ENCODE results near the gene SUN1. TPM values are rescaled to one million over a fixed set of nuclear protein-coding genes. Genes with fewer than 3 reads are reported as not detected.
A peak's percentile ranks its signal among the peaks of the same experiment; 100 is the strongest.
"Not testable (repeated sequence)": the region's sequence is repeated elsewhere in the genome, so short reads cannot be mapped to it uniquely, and the experiment has no call there.

SUN1 gene
- total and polyA plus RNA-seq, 5 experiments from 2014 or later: 26.1 to 198 (median 37.5) TPM

GRCh38 chr7:841943-842342 lies 9.7 kb downstream of the SUN1 start:
- Mint-ChIP-seq H3K27ac (peak overlapping the region in 1 of 10 donors; percentile 52), H3K27me3 (no peaks in the 10 kb centered on the region), H3K4me3 (no peak overlapping the region), H3K4me1 (peaks cover 1 to 14% (median 3%) of the 10 kb centered on the region in 4 donors), H3K36me3 (peaks cover 0 to 70% (median 25%) of the 10 kb centered on the region in 3 donors), H3K9me3 (no peaks in the 10 kb centered on the region)
- ATAC-seq (no peak), DNase-seq (peak in 1 of 10 donors; percentile 7)
- POLR2A ChIA-PET: no interaction called here

GRCh38 chr7:842431-843031 lies 10.3 kb downstream of the SUN1 start:
- DNase-seq (no peak), ATAC-seq (no peak)
- peaks cover 0 to 67% (median 25%) of the 10 kb centered on the region in 3 donors for H3K36me3 Mint-ChIP-seq
- peaks cover 0 to 8% (median 2%) of the 10 kb centered on the region in 4 donors for H3K4me1 Mint-ChIP-seq
- H3K4me3 Mint-ChIP-seq: no peak overlapping the region
- H3K27me3 Mint-ChIP-seq: no peaks in the 10 kb centered on the region
- H3K27ac Mint-ChIP-seq: peak overlapping the region in 3 of 10 donors; percentile 52 to 67 (median 59)
- H3K9me3 Mint-ChIP-seq: no peaks in the 10 kb centered on the region
- POLR2A ChIA-PET: interaction anchor here (0.6 kb wide), 1 partner anchor 22 kb away, joined by 5 read pairs; no protein-coding TSS in a partner anchor

DNA sequence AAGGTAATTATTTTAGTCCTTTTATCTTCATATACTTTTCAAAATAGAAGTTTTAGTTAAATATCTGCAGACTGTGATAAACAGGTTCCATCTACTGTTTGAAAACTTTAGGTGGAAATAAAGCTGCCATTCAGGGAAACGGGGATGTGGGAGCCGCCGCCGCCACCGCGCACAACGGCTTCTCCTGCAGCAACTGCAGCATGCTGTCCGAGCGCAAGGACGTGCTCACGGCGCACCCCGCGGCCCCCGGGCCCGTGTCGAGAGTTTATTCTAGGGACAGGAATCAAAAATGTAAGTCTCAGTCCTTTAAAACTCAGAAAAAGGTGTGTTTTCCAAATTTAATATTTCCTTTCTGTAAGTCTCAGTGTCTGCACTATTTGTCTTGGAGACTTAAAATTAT lies 11.0 kb downstream of the SUN1 start:
- H3K4me1 Mint-ChIP-seq: peaks cover 0 to 4% (median under 1%) of the 10 kb centered on the region in 4 donors
- no peaks in the 10 kb centered on the region for H3K9me3 Mint-ChIP-seq
- DNase-seq (peak in 1 of 10 donors; percentile 7), ATAC-seq (no peak)
- peaks cover 1 to 65% (median 27%) of the 10 kb centered on the region in 3 donors for H3K36me3 Mint-ChIP-seq
- H3K4me3 Mint-ChIP-seq: no peak overlapping the region
- POLR2A ChIA-PET: no interaction called here
- peak overlapping the region in 1 of 10 donors; percentile 59 for H3K27ac Mint-ChIP-seq
- H3K27me3 Mint-ChIP-seq: no peaks in the 10 kb centered on the region

DNA sequence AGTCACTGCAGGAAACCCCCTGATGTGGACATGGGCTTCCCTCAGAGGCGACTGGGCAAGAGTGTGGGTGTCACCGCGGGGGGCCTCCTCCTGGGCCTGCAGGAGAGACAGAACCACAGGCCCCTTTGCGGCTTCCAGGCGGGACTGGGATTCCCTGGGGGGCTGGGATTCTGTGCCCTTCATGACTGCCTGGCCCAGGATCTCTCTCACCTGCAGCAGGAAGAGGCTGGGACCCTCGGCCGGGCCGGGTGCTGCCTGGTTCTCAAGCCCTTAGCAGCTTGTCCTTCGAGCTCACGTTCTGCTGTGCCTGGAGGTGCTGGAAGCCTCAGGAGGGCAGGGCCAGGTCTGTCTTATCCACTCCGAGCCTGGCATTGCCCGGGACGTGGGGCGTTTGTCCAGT lies 11.8 kb downstream of the SUN1 start:
- H3K36me3 Mint-ChIP-seq: peaks cover 5 to 68% (median 30%) of the 10 kb centered on the region in 3 donors
- POLR2A ChIA-PET: interaction anchor here (0.7 kb wide), 1 partner anchor 9 kb away, joined by 3 read pairs; no protein-coding TSS in a partner anchor
- H3K27me3 Mint-ChIP-seq: no peaks in the 10 kb centered on the region
- ATAC-seq (no peak), DNase-seq (peak in 1 of 10 donors; percentile 28)
- H3K27ac Mint-ChIP-seq: no peak overlapping the region
- peaks cover 0 to 4% (median under 1%) of the 10 kb centered on the region in 4 donors for H3K4me1 Mint-ChIP-seq
- no peak overlapping the region for H3K4me3 Mint-ChIP-seq
- peaks cover 0 to 2% (median 0%) of the 10 kb centered on the region in 9 donors for H3K9me3 Mint-ChIP-seq

DNA sequence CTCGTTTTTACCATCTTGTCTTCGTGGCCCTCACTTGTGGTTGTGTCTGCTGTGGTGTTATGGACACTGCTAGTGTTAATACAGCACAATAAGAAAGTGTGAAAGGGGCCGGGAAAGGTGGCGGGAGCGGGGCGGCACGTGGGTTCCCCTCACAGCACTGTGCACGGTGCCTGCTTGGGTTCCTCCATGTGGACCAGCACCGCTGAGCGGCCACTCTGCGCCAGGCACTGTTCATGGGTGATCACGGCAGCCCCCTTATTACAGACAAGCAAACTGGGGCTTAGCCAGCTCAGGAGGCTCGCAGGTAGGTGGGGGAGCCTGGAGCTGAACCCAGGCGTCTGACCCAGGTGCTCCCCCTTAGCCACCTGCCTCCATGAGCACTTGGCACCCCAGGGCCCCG lies 12.2 kb downstream of the SUN1 start:
- Mint-ChIP-seq H3K9me3 (peaks cover 0 to 2% (median 0%) of the 10 kb centered on the region in 9 donors), H3K4me1 (peaks cover 0 to 4% (median under 1%) of the 10 kb centered on the region in 4 donors), H3K36me3 (peaks cover 5 to 69% (median 31%) of the 10 kb centered on the region in 3 donors), H3K27ac (no peak overlapping the region), H3K27me3 (no peaks in the 10 kb centered on the region), H3K4me3 (no peak overlapping the region)
- POLR2A ChIA-PET: interaction anchor here (0.7 kb wide), 1 partner anchor 10 kb away, joined by 3 read pairs; no protein-coding TSS in a partner anchor
- ATAC-seq (no peak), DNase-seq (peak in 1 of 10 donors; percentile 41)

GRCh38 chr7:845091-845490 lies 12.8 kb downstream of the SUN1 start:
- POLR2A ChIA-PET: no interaction called here
- peaks cover 0 to 2% (median 0%) of the 10 kb centered on the region in 9 donors for H3K9me3 Mint-ChIP-seq
- ATAC-seq: no peak
- peak in 1 of 10 donors; percentile 13 for DNase-seq
- H3K4me3 Mint-ChIP-seq: no peak overlapping the region
- peak overlapping the region in 1 of 10 donors; percentile 35 for H3K27ac Mint-ChIP-seq
- H3K36me3 Mint-ChIP-seq: peaks cover 5 to 70% (median 27%) of the 10 kb centered on the region in 3 donors
- peaks cover 0 to 4% (median under 1%) of the 10 kb centered on the region in 4 donors for H3K4me1 Mint-ChIP-seq
- no peaks in the 10 kb centered on the region for H3K27me3 Mint-ChIP-seq

GRCh38 chr7:845731-846130 lies 13.5 kb downstream of the SUN1 start:
- H3K36me3 Mint-ChIP-seq: peaks cover 5 to 67% (median 27%) of the 10 kb centered on the region in 3 donors
- H3K27ac Mint-ChIP-seq: peak overlapping the region in 2 of 10 donors; percentile 35 to 66

DNA sequence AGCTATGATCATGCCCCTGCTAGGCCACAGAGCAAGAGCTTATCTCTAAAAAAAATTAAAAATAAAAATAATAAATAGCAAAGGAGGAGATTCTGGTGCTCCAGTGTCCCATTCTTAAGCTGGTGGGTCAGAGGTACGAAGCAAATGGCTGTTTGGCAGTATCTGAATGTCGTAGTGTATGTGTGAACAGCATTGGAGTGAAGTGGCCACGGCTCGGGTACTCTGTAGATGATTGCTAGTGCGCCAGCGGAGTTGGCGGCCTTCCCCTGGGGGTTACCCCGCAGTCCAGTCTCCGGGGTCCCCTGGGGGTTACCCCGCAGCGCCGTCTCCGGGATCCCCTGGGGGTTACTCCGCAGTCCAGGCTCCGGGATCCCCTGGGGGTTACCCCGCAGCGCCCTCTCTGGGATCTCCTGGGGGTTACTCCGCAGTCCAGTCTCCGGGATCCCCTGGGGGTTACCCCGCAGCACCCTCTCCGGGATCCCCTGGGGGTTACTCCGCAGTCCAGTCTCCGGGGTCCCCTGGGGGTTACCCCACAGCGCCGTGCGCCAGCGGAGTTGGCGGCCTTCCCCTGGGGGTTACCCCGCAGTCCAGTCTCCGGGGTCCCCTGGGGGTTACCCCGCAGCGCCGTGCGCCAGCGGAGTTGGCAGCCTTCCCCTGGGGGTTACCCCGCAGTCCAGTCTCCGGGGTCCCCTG lies 14.8 kb downstream of the SUN1 start:
- H3K4me3 Mint-ChIP-seq, POLR2A ChIA-PET, ATAC-seq, H3K4me1 Mint-ChIP-seq, H3K27me3 Mint-ChIP-seq, H3K9me3 Mint-ChIP-seq, H3K27ac Mint-ChIP-seq: not testable (repeated sequence)
- peaks cover 5 to 69% (median 25%) of the 10 kb centered on the region in 3 donors for H3K36me3 Mint-ChIP-seq
- peak in 1 of 10 donors; percentile 19 for DNase-seq

More at GRCh38 chr7:845731-846130, 13.5 kb downstream of the SUN1 start:
- ATAC-seq (no peak), DNase-seq (peak in 1 of 10 donors; percentile 27)
- no peak overlapping the region for H3K4me3 Mint-ChIP-seq
- H3K27me3 Mint-ChIP-seq: no peaks in the 10 kb centered on the region
- H3K4me1 Mint-ChIP-seq: peaks cover 0 to 4% (median under 1%) of the 10 kb centered on the region in 4 donors
- POLR2A ChIA-PET: no interaction called here
- peaks cover 0 to 2% (median 0%) of the 10 kb centered on the region in 9 donors for H3K9me3 Mint-ChIP-seq

- H3K27ac Mint-ChIP-seq, ATAC-seq, H3K27me3 Mint-ChIP-seq, H3K4me1 Mint-ChIP-seq, H3K4me3 Mint-ChIP-seq, H3K9me3 Mint-ChIP-seq, POLR2A ChIA-PET: not testable (repeated sequence)
- peak in 1 of 10 donors; percentile 28 for DNase-seq
- H3K36me3 Mint-ChIP-seq: peaks cover 5 to 69% (median 20%) of the 10 kb centered on the region in 3 donors
Observed at GRCh38 chr7:847728-848127, 15.5 kb downstream of the SUN1 start.

DNA sequence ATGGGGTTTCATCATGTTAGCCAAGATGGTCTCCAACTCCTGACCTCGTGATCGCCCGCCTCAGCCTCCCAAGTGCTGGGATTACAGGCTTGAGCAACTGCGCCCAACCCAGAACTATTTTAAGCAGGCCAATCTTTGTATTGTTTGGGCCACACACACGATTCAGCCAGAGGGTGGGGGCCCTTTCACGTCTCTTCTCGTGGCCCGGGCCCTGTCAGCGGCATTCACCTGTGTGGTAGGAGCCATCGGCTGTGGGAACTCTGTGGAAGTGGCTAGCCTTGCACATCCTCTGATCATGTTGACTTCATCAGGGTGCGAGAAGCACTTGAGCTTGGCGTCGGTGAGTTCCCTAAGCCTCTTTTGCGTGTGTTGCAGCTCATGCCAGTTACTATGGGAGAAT lies 16.9 kb downstream of the SUN1 start:
- H3K27ac Mint-ChIP-seq: no peak overlapping the region
- H3K36me3 Mint-ChIP-seq: peaks cover 5 to 70% (median 18%) of the 10 kb centered on the region in 3 donors
- no peak for ATAC-seq
- H3K4me3 Mint-ChIP-seq: no peak overlapping the region
- H3K9me3 Mint-ChIP-seq: peaks cover 0 to 2% (median 0%) of the 10 kb centered on the region in 9 donors
- no peaks in the 10 kb centered on the region for H3K27me3 Mint-ChIP-seq
- peak in 1 of 10 donors; percentile 4 for DNase-seq
- POLR2A ChIA-PET: no interaction called here
- peaks cover 0 to 2% (median 0%) of the 10 kb centered on the region in 4 donors for H3K4me1 Mint-ChIP-seq

DNA sequence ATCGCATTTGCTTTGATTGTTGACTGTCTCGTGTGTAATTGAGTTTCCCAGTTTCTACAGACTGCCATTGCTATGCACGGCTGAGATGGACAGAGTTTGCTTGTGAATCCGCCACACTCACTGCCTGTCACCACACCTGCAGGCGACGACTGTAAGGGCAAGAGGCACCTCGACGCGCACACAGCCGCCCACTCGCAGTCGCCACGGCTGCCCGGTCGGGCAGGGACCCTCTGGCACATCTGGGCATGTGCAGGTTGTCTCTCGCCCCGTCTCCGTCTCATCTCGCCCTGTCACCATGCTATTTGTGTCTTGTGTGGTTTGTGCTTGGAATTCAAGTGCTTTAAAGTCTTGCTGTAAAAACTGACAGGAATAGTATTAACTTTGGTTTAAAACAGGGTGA lies 17.5 kb downstream of the SUN1 start:
- Mint-ChIP-seq H3K36me3 (peaks cover 5 to 71% (median 20%) of the 10 kb centered on the region in 3 donors), H3K4me1 (peaks cover 0 to 2% (median 0%) of the 10 kb centered on the region in 4 donors), H3K27ac (no peak overlapping the region), H3K4me3 (no peak overlapping the region), H3K9me3 (peaks cover 0 to 2% (median 0%) of the 10 kb centered on the region in 9 donors), H3K27me3 (no peaks in the 10 kb centered on the region)
- peak in 1 of 10 donors; percentile 27 for DNase-seq
- ATAC-seq: no peak
- POLR2A ChIA-PET: no interaction called here

DNA sequence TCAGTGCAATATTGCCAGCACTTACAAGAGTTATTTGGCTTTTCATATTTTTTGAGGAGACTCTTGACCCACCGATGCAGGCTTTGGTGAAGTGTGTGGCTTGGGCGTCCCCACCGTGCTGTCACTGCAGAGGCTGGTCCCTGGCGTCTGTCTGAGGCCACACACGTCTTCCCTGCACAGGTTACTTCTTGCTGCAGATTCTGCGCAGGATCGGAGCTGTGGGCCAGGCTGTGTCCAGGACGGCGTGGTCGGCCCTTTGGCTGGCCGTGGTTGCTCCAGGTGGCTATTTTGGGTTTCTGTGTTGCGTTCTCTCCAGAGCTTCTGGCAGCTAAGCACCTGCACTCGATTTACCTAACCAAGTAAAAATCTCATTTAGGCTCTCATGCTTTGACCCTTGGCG lies 18.9 kb downstream of the SUN1 start:
- peaks cover 0 to 2% (median 0%) of the 10 kb centered on the region in 4 donors for H3K4me1 Mint-ChIP-seq
- POLR2A ChIA-PET: no interaction called here
- peaks cover 0 to 2% (median 0%) of the 10 kb centered on the region in 9 donors for H3K9me3 Mint-ChIP-seq
- ATAC-seq (no peak), DNase-seq (peak in 1 of 10 donors; percentile 56)
- H3K27me3 Mint-ChIP-seq: no peaks in the 10 kb centered on the region
- H3K36me3 Mint-ChIP-seq: peaks cover 5 to 73% (median 12%) of the 10 kb centered on the region in 3 donors
- no peak overlapping the region for H3K27ac Mint-ChIP-seq
- H3K4me3 Mint-ChIP-seq: no peak overlapping the region
